ENCODE data around the gene OR51A7. TPM values are rescaled to one million over a fixed set of nuclear protein-coding genes. Genes with fewer than 3 reads are reported as not detected.

Gene OR51A7
- total RNA-seq, 1 donor from 2014 or later, result not detected

Other genes starting within 250 kb of the OR51A7 start
- gene OR51E2, start 205.9 kb upstream of the OR51A7 start, total RNA-seq, result not detected in 2 replicates
- not detected in 2 replicates for gene MMP26, start 199.0 kb upstream of the OR51A7 start, total RNA-seq
- gene OR51F1, start 133.8 kb upstream of the OR51A7 start, total RNA-seq, result not detected in 2 replicates
- not detected in 2 replicates for gene OR52R1, start 99.4 kb upstream of the OR51A7 start, total RNA-seq
- not detected in 2 replicates for gene OR51F2, start 82.5 kb upstream of the OR51A7 start, total RNA-seq
- not detected in 2 replicates for gene OR51S1, start 54.6 kb upstream of the OR51A7 start, total RNA-seq
- not detected in 2 replicates for gene OR51T1, start 21.9 kb upstream of the OR51A7 start, total RNA-seq
- gene OR51G2, start 15.6 kb downstream of the OR51A7 start, total RNA-seq, result not detected in 2 replicates
- gene OR51G1, start 20.6 kb downstream of the OR51A7 start, total RNA-seq, result not detected in 2 replicates
- not detected in 2 replicates for gene OR51A4, start 43.8 kb downstream of the OR51A7 start, total RNA-seq
- gene OR51A2, start 51.9 kb downstream of the OR51A7 start, total RNA-seq, result not detected in 2 replicates
- gene OR51L1, start 91.1 kb downstream of the OR51A7 start, total RNA-seq, result not detected in 2 replicates
- not detected in 2 replicates for gene OR52J3, start 142.7 kb downstream of the OR51A7 start, total RNA-seq
- not detected in 2 replicates for gene OR52E2, start 155.8 kb downstream of the OR51A7 start, total RNA-seq
- gene OR52E1, start 165.8 kb downstream of the OR51A7 start, total RNA-seq, result not detected in 2 replicates
- gene OR52A5, start 234.6 kb downstream of the OR51A7 start, total RNA-seq, result not detected in 2 replicates

Measured in activated T-helper 2 cell treated with anti-CD3 and anti-CD28 coated beads, Interferon-gamma antibody, Interleukin-2, Interleukin-4, amounts not matched to agents 10 μg/mL and 5 μg/mL and 100 μg/mL, durations not matched to agents 14 hours and 24 hours and 36 hours (primary cell).